OCI-LY3 (cell line): Measurements from ENCODE around the gene RGMA.

Experiments
- CTCF ChIP-seq: fragments of 200-600, 300-600 bp; sonication (generic); IDR thresholded peaks from 2 replicates; pipeline ENCODE4 v1.5.1; 2014; ENCODE audit warnings: antibody characterized with exemption, low read length, low read depth
- EZH2phosphoT487 ChIP-seq: fragments of 200-600 bp; shearing (Covaris generic); IDR thresholded peaks from 2 replicates; pipeline ENCODE4 v1.6.1; 2018; ENCODE audit warnings: antibody characterized with exemption, mixed run types, low read depth

GRCh38 chr15:93065641-93066045 lies 23.4 kb downstream of the RGMA start:
- TF ChIP-seq CTCF (no peak), EZH2phosphoT487 (no peak)
